ENCODE results near the gene SBK3. TPM values are rescaled to one million over a fixed set of nuclear protein-coding genes. Genes with fewer than 3 reads are reported as not detected.
"Not testable (repeated sequence)": the region's sequence is repeated elsewhere in the genome, so short reads cannot be mapped to it uniquely, and the experiment has no call there.

Gene SBK3
- total RNA-seq, 2 experiments from 2014 or later: not detected

DNA sequence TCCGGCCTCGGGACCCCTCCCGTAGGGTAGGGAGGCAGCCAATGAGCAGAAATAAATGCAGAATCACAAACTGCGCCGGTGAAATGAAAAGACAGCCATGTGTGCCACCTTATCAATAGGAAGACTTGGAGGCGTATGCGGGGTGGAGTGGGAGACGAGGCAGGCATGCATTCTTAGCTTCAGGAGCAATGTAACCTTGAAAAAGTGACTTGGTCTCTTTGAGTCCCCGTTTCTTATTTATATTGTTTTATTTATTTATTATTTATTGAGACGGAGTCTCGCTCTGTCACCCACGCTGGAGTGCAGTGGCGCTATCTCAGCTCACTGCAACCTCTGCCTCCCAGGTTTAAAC lies 41.1 kb downstream of the SBK3 start:
- Mint-ChIP-seq H3K36me3 (ENCODE audit: low read depth) (peaks cover 12% of the 10 kb centered on the region), H3K4me3 (peak overlapping the region; percentile 72), H3K27ac (no peak overlapping the region), H3K27me3 (peaks cover 15% of the 10 kb centered on the region), H3K9me3 (peaks cover 3% of the 10 kb centered on the region), H3K4me1 (peaks cover 28% of the 10 kb centered on the region)
- ChIA-PET POLR2A (interaction anchor here (0.7 to 1.3 kb wide), 11 partner anchors 11 to 150 kb away, joined by 3 to 8 read pairs (median 4); partner anchors contain the start of genes FIZ1, NAT14, ZNF628 and ZNF784), CTCF (interaction anchor here (0.6 to 2.9 kb wide), 55 partner anchors 8 to 623 kb away, joined by 3 to 63 read pairs (median 5); partner anchors contain the start of genes DNAAF3, FIZ1, HSPBP1 and ISOC2)
- no peak for DNase-seq

DNA sequence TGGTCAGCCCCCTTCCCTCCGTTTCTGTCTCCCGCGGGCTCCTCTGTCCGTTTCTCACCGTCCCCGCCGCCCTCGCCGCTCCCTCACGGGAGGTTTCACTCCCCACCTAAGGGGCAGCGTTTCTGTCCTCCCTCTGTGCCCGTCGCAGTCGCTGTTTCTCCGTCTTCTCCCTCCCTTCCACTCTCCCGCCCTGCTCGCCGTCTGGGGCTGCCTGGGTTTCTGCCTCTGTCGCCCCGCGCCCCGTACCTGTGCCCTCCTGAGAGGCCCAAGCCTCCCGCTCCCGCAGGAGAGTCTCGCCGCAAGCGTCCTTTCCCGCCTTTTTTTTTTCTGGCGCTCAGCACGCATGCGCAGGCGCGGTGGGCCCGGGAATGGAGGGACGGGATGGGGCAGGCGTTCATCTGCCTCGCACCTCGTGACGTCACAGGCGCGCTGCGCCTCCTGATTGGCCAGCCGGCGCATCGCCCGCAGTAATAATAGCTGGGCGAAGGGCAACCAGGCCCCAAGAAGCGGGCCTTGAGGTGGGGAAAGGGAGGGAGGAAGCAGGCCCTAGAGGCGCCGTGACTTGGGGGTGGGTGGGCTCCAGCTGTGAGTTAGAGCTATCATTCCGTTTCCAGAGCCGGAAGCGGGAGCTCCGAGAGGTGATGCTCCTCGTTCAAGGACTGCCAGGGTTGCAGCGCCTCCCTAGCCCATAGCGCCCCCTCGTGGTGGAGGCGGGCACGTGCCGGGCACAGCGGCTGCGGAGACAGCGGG lies 41.7 kb downstream of the SBK3 start:
- H3K27ac Mint-ChIP-seq: peak overlapping the region; percentile 64
- peak; percentile 93 for DNase-seq
- H3K9me3 Mint-ChIP-seq: peaks cover 3% of the 10 kb centered on the region
- H3K4me1 Mint-ChIP-seq: peaks cover 28% of the 10 kb centered on the region
- peak overlapping the region; percentile 72 for H3K4me3 Mint-ChIP-seq
- CTCF ChIA-PET: interaction anchor here (0.7 to 2.9 kb wide), 56 partner anchors 9 to 622 kb away, joined by 3 to 63 read pairs (median 5); partner anchors contain the start of genes DNAAF3, FIZ1, HSPBP1 and ISOC2
- peaks cover 12% of the 10 kb centered on the region for H3K36me3 Mint-ChIP-seq (ENCODE audit: low read depth)
- H3K27me3 Mint-ChIP-seq: peaks cover 10% of the 10 kb centered on the region
- POLR2A ChIA-PET: interaction anchor here (0.7 to 1.3 kb wide), 11 partner anchors 11 to 151 kb away, joined by 3 to 8 read pairs (median 4); partner anchors contain the start of genes FIZ1, NAT14, ZNF628 and ZNF784

DNA sequence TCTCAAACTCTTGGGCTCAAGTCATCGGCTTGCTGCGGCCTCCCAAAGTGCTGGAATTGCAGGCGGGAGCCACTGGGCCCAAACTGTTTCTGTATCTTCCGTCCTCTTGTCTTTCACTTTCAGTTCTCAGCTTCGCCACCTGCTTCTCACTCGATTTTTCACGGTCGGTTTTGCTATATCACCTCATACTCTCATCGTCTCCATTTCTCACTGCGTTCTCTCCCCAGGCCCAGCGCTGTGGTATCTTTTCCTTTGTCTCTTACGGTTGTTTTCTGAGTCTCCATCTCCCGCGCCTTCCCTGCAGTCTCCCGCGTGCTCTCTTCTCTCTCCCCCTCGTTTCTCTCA lies 42.2 kb downstream of the SBK3 start:
- no peak for DNase-seq
- H3K36me3 Mint-ChIP-seq (ENCODE audit: low read depth): peaks cover 12% of the 10 kb centered on the region
- H3K4me3 Mint-ChIP-seq: peak overlapping the region; percentile 72
- peaks cover 3% of the 10 kb centered on the region for H3K9me3 Mint-ChIP-seq
- ChIA-PET CTCF (interaction anchor here (0.7 to 2.9 kb wide), 35 partner anchors 8 to 415 kb away, joined by 3 to 63 read pairs (median 6); partner anchors contain the start of genes DNAAF3, ISOC2, NAT14 and SYT5), POLR2A (interaction anchor here (1.2 to 1.3 kb wide), 3 partner anchors 26 to 122 kb away, joined by 4 to 8 read pairs (median 4); partner anchors contain the start of genes FIZ1, ZNF628 and ZNF784)
- peaks cover 10% of the 10 kb centered on the region for H3K27me3 Mint-ChIP-seq
- H3K27ac Mint-ChIP-seq: no peak overlapping the region
- peaks cover 28% of the 10 kb centered on the region for H3K4me1 Mint-ChIP-seq

DNA sequence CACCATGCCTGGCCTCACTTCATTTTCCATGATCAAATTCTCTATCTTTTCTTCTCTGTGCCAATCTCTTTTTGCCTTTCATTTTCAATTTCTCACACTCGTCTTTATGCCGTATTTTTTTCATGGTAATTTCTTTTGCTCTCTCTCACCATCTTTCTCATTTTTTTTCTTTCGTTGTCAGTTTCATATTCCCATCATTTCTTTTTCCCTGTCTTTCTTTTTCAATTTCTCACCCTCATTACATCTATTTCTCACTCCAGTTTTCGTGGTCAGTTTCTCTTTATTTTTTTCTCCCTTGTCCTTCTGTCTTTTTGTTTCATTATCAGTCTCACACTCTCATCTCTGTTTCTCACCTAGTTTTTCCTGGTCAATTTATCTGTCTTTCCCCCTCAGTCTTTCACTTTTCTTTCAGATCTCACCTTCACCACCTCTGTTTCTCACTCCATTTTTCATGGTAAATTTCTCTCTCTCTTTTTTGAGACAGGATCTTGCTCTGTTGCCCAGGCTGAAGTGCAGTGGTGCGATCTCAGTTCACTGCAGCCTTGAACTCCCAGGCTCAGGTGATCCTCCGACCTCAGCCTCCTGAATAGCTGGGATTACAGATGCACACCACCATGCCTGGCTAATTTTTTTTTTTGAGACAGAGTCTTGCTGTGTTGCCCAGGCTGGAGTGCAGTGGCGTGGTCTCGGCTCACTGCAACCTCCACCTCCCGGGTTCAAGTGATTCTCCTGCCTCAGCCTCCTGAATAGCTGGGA lies 43.0 kb downstream of the SBK3 start:
- peaks cover 4% of the 10 kb centered on the region for H3K27me3 Mint-ChIP-seq
- no peak overlapping the region for H3K27ac Mint-ChIP-seq
- H3K4me3 Mint-ChIP-seq: no peak overlapping the region
- H3K36me3 Mint-ChIP-seq (ENCODE audit: low read depth): peaks cover 12% of the 10 kb centered on the region
- ChIA-PET POLR2A (no interaction called here), CTCF (interaction anchor here (1.3 kb wide), 1 partner anchor 34 kb away, joined by 4 read pairs; no protein-coding TSS in a partner anchor)
- peaks cover 3% of the 10 kb centered on the region for H3K9me3 Mint-ChIP-seq
- DNase-seq: no peak
- peaks cover 25% of the 10 kb centered on the region for H3K4me1 Mint-ChIP-seq

DNA sequence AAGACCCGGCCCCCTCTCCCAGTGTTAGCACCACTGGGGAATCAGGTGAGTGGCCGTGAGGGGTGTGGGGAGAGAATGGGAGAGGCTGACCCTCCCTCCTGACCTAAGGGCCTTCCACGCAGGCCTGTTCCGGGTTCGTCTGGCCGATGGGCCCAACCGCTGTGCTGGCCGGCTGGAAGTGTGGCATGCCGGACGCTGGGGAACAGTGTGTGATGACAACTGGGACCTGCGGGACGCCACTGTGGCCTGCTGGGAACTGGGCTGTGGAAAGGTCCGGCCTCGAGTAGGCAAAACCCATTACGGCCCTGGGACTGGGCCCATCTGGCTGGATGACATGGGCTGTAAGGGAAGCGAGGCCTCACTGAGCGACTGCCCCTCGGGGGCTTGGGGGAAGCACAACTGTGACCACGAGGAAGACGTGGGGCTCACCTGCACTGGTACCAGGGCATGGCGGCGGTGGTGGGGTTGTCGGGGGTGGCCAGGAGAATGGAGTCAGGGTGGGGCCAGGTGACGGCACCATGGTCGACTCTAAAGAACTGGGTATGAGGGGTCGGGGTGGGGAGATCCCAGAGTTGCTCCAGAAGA lies 44.9 kb downstream of the SBK3 start:
- CTCF ChIA-PET: no interaction called here
- Mint-ChIP-seq H3K27ac (no peak overlapping the region), H3K4me1 (peaks cover 25% of the 10 kb centered on the region), H3K36me3 (ENCODE audit: low read depth) (peaks cover 12% of the 10 kb centered on the region), H3K4me3 (no peak overlapping the region), H3K27me3 (peaks cover 3% of the 10 kb centered on the region), H3K9me3 (peaks cover 3% of the 10 kb centered on the region)
- POLR2A ChIA-PET: no interaction called here
- DNase-seq: no peak

DNA sequence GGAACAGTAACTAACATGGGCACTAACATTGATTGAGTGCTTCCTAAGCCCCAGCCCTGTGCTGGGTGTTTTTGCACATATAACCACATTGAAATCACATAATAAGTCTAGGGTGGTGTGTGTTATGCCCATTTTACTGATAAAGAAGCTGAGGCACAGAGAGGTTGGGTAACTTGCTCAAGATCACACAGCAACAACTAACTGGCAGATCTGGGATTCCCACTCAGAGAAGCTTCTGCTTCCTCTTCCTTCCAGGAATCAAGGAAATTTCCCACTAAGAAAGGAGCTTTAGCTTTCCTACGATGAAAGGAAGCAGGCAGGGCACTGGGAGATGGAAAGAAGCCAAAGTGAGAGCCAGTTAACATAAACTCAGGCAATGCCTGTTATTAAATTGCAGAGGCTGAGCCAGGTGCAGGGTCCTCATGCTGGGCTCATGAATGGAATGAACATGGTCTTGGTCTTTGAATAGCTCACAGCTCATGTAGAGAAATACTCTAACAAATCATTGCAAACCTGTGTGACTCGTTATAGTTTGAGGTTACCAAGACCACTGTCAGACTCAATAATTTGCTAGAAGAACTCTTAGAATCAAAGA lies 47.0 kb downstream of the SBK3 start:
- no peak for DNase-seq
- Mint-ChIP-seq H3K9me3 (peaks cover 3% of the 10 kb centered on the region), H3K36me3 (ENCODE audit: low read depth) (peaks cover 8% of the 10 kb centered on the region), H3K4me3 (no peak overlapping the region), H3K4me1 (peaks cover 17% of the 10 kb centered on the region), H3K27ac (no peak overlapping the region), H3K27me3 (peaks cover 1% of the 10 kb centered on the region)
- ChIA-PET POLR2A (interaction anchor here (0.8 to 1.4 kb wide), 2 partner anchors 22 to 101 kb away, joined by 3 to 5 read pairs; partner anchors contain the start of genes FIZ1 and ZNF628), CTCF (interaction anchor here (0.8 to 1.6 kb wide), 5 partner anchors 10 to 357 kb away, joined by 3 to 4 read pairs (median 3); partner anchors contain the start of gene ZNF628)

DNA sequence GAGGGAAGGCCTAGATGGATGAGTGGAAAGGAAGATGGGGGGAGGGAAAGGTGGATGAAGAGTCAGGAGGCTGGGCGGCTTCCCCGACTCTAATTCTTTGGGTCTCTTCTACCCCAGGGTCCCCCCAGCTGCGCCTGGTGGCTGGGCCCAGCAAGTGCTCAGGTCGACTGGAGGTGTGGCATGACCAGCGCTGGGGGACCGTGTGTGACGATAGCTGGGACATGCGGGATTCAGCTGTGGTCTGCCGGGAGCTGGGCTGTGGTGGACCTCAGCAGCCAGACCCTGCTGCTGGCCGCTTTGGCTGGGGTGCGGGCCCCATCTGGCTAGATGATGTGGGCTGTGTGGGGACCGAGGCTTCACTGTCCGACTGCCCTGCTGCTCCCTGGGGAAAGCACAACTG lies 47.6 kb downstream of the SBK3 start:
- Mint-ChIP-seq H3K27me3 (peaks cover 4% of the 10 kb centered on the region), H3K4me1 (peaks cover 13% of the 10 kb centered on the region), H3K4me3 (no peak overlapping the region), H3K36me3 (ENCODE audit: low read depth) (peaks cover 4% of the 10 kb centered on the region), H3K9me3 (no peaks in the 10 kb centered on the region), H3K27ac (no peak overlapping the region)
- POLR2A ChIA-PET: interaction anchor here (0.8 kb wide), 1 partner anchor 101 kb away, joined by 3 read pairs; the partner anchor contains the start of gene FIZ1
- no peak for DNase-seq
- CTCF ChIA-PET: interaction anchor here (1.0 to 1.6 kb wide), 3 partner anchors 10 to 109 kb away, joined by 3 read pairs; partner anchors contain the start of gene ZNF628

DNA sequence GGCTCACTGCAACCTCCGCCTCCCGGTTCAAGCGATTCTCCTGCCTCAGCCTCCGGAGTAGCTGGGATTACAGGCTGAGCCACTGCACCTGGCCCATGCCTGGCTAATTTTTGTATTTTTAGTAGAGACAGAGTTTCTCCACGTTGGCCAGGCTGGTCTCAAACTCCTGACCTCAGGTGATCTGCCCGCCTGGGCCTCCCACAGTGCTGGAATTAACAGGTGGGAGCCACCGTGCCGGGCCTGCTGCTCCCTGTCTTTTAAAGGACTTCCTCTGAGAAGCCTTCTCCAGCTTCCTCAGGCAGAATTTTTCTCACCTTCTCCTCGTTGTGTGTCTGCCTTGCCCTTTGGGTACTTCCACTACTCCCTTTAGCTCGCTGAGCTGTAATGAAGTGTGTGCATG lies 48.5 kb downstream of the SBK3 start:
- H3K27ac Mint-ChIP-seq; POLR2A ChIA-PET; H3K4me1 Mint-ChIP-seq; DNase-seq; H3K36me3 Mint-ChIP-seq (ENCODE audit: low read depth); H3K9me3 Mint-ChIP-seq; H3K27me3 Mint-ChIP-seq; H3K4me3 Mint-ChIP-seq: not testable (repeated sequence)
- CTCF ChIA-PET: interaction anchor here (1.6 kb wide), 1 partner anchor 11 kb away, joined by 3 read pairs; no protein-coding TSS in a partner anchor

DNA sequence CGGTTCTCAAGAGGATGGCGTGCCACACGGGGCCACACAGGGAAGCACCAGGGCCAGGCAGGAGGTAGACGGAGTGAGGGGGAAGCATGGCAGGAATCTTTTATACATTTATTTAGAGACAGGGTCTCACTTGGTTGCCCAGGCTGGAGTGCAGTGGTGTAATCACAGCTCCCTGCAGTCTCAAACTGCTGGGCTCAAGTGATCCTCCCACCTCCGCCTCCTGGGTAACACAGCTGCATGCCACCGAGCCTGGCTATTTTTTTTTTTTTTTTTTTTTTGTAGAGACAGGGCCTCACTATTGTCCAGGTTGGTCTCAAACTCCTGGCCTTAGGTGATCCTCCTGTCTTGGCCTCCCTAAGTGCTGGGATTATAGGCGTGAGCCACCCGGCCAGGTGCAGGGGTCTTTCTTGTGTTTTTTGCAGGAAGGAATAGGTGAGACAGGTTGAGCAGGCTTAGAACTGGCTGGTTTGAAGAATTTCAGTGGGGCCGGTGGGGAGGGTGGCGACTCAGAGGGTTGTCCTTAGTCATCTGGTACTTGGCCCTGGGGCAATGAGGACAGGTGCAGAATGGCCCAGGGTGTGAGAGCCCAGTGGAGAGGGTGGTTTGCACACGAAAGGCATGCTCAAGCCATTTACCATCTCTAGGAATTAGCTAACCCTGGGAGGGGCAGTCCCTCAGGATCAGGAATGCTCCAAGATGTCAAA lies 49.5 kb downstream of the SBK3 start:
- Mint-ChIP-seq H3K4me1 (peaks cover 3% of the 10 kb centered on the region), H3K27ac (no peak overlapping the region), H3K36me3 (ENCODE audit: low read depth) (no peaks in the 10 kb centered on the region), H3K9me3 (no peaks in the 10 kb centered on the region), H3K4me3 (no peak overlapping the region), H3K27me3 (peaks cover 4% of the 10 kb centered on the region)
- ChIA-PET POLR2A (no interaction called here), CTCF (interaction anchor here (1.2 kb wide), 1 partner anchor 8 kb away, joined by 6 read pairs; no protein-coding TSS in a partner anchor)
- no peak for DNase-seq

DNA sequence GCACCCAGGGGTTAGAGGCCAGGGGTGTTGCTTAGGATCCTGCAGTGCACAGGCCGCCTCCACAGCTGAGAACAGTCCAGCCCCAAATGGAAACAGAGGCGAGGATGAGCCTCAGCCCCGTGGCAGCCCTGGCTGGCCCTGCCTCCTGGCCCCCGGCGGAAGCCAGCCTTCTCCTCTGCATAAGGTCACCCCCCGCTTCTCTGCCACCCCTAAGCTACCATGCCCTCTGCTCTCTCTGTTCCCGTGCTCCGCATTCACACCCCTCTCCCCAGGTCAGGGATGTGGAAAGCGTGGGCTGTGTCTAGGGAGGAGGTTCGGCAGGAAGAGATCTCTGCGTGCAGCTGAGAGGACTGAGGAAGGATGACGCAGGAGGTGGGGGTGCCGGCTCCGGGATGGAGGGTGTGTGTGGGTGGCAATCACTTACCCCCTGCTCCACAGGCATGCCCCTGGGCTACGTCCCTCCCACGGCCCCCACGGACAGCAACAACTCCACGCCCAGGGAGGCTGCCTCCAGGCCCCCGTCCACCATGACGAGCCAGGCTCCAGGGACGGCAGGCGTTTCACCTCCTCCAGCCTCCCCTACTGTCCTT lies 51.1 kb downstream of the SBK3 start:
- Mint-ChIP-seq H3K27ac (no peak overlapping the region), H3K9me3 (no peaks in the 10 kb centered on the region), H3K36me3 (ENCODE audit: low read depth) (no peaks in the 10 kb centered on the region), H3K27me3 (peaks cover 4% of the 10 kb centered on the region), H3K4me3 (no peak overlapping the region), H3K4me1 (peaks cover under 1% of the 10 kb centered on the region)
- ChIA-PET POLR2A (interaction anchor here (0.7 to 1.3 kb wide), 4 partner anchors 10 to 1286 kb away, joined by 3 to 4 read pairs (median 4); partner anchors contain the start of genes NAT14 and ZNF628), CTCF (interaction anchor here (2.4 kb wide), 1 partner anchor 9 kb away, joined by 8 read pairs; no protein-coding TSS in a partner anchor)
- no peak for DNase-seq

DNA sequence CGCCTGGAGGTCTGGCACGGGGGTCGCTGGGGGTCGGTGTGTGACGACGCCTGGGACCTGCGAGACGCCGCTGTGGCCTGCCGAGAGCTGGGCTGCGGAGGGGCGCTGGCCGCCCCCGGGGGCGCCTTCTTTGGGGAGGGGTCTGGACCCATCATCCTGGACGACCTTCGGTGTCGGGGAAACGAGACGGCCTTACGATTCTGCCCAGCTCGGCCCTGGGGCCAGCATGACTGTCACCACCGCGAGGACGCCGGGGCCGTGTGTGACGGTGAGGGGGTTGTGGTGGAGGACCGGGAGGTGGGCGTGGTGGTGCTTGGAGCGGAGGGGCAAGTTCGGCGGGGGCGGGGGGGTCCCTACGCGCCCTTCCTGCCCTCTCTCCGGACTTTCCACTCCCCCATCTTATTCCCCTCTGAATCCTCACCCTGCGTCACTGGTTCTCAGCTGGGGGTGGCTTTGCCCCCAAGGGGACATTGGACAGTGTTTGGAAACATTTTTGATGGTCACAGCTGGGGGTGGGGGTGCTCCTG lies 51.6 kb downstream of the SBK3 start:
- ChIA-PET POLR2A (interaction anchor here (1.0 to 1.3 kb wide), 2 partner anchors 9 to 17 kb away, joined by 4 read pairs; partner anchors contain the start of genes NAT14 and ZNF628), CTCF (interaction anchor here (2.4 kb wide), 1 partner anchor 10 kb away, joined by 8 read pairs; no protein-coding TSS in a partner anchor)
- Mint-ChIP-seq H3K4me1 (no peaks in the 10 kb centered on the region), H3K9me3 (no peaks in the 10 kb centered on the region), H3K27ac (no peak overlapping the region), H3K27me3 (peaks cover 4% of the 10 kb centered on the region), H3K4me3 (no peak overlapping the region), H3K36me3 (ENCODE audit: low read depth) (no peaks in the 10 kb centered on the region)
- no peak for DNase-seq
